GM12872 (cell line): ENCODE results near the gene MON2.

Source experiments
- CTCF ChIP-seq: IDR thresholded peaks from 3 replicates; pipeline ENCODE4 v1.5.1; 2011; ENCODE audit warnings: low read depth, mild to moderate bottlenecking, low read length, moderate library complexity; ENCODE audit not compliant: insufficient read depth

Gene MON2

GRCh38 chr12:62578726-62579125 is 112.1 kb downstream of the MON2 start:
- TF ChIP-seq CTCF = no peak

GRCh38 chr12:62581288-62582064 is 114.8 kb downstream of the MON2 start:
- TF ChIP-seq CTCF = peak; percentile 64

GRCh38 chr12:62582065-62582366 is 115.4 kb downstream of the MON2 start:
- no peak for TF ChIP-seq CTCF

- TF ChIP-seq CTCF = no peak
Measured at GRCh38 chr12:62584619-62585018, 118.0 kb downstream of the MON2 start.

- TF ChIP-seq CTCF = no peak
Measured at GRCh38 chr12:62586850-62587249, 120.2 kb downstream of the MON2 start.

- TF ChIP-seq CTCF = no peak
Measured at GRCh38 chr12:62588916-62589315, 122.3 kb downstream of the MON2 start.

GRCh38 chr12:62597253-62597652 is 130.6 kb downstream of the MON2 start:
- TF ChIP-seq CTCF = no peak
